ENCODE measurements around the gene KRT77.

Gene KRT77

DNA sequence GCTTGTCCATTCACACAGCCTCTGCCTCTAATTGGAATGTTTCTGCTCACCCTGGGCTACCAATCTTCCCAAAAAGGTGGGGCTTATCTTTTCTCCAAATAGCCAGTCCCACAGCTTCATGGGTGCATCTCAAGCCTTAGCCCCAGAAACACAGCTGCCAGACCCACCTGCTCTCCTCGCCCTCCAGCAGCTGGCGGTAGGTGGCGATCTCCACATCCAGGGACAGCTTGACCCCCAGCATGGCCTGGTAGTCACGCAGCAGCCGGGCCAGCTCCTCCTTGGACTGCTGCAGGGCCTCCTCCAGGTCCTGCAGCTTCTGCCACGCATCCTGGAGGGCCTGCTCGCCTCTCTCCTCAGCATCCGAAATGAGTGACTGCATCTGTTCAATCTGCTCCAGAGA lies 11.1 kb downstream of the KRT77 start:
- no peak for DNase-seq (ENCODE audit: low read depth)

DNA sequence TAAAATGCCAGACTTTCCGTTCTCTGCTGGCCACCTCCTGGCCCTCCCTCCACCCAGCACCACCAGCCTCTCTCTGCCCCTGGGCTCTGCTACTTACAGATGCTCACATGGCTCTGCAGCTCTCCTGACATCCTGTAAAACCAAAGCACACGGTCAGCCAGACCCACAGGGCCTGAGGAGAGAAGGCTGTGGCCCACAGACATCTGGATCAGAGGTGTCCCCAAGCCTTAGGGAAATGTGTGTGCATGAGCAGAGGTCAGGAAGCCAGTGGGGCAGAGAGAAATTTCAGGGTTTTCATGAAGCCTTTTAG lies 11.5 kb downstream of the KRT77 start:
- no peak for DNase-seq (ENCODE audit: low read depth)

DNA sequence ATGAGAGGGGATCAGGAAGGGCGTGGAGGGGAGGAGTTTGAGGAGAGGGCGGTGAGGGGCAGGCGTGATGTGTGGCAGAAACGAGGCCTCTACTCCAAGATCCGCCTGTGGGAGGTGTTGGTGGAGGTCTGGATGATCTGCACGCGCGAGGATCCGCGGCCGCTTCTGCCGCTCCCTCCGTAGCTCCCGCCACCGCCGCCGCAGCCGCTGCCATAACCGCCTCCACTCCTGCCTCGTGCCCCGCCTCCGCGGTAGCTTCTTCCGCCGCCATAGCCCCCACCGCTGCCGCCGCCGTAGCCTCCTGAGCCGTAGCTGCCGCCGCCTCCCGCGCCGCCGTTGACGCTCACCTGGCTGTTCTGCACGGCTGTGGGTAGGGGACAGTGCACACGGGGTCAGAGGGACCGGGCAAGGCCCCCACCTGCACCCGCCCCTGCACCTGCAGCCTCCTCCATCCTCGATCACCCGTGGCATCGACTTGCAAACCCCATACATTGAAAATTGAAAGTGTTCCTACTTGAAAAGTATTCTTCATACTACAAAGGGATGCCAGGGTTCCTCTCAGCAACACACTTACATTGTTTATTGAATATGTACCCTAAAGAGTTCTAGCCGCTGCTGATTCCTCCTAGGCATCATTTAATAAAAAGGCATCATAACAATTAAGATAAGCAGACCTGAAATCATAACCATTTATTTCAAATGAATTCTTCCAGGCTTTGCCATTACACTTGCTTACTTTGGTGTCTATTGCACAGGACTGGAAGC lies 12.1 kb downstream of the KRT77 start:
- no peak for DNase-seq (ENCODE audit: low read depth)

DNA sequence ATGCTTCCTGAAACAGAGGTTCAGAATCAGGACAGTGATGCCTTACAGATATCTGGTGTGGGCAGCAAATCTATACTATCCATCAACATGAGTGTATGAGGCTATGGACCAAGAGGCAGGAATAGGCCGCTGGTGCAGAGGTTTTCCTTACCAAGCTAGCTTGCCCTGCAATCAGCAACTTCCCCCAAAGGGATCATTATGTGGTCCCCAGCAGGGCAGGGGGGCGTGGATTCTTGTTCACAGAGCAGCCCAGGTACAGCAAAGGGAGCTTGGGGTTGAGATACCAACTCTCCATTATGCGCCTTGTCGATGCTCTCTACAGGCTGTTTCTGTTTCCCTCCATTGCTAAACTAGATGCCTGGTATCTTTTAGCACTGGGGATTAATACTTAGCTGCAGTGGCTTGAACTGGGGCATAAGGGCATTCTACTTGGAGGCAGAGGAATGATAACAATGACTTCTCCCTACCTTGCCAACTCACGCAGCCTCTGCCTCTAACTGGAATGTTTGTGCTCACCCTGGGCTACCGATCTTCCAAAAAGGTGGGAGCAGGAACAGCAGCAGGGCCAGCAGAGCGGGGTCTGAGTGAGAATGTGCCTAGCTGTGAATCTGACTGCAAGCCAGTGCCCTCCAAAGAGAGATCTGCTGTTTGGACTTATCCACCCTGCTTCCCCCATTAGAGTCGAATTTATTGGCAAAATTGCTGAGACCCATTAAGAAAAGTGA lies 12.8 kb downstream of the KRT77 start:
- no peak for DNase-seq (ENCODE audit: low read depth)

GRCh38 chr12:52689936-52690335 lies 13.4 kb downstream of the KRT77 start:
- DNase-seq (ENCODE audit: low read depth): no peak

DNA sequence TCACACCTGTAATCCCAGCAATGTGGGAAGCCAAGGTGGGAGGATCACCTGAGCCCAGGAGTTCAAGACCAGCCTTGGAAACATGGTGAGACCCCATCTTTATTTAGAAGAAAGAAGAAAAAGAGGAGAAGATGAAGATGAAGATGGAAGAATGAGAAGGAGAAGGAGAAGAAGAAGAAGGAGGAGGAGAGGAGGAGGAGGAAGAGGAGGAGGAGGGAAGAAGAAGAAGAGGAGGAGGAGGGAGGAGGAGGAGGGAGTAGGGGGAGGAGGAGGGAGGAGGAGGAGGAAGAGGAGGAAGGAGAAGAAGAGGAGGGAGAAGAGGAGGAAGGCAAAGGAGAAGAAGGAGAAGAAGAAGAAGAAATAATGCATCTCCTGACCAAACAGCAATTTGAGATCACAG lies 14.1 kb downstream of the KRT77 start:
- DNase-seq (ENCODE audit: low read depth): no peak

GRCh38 chr12:52688481-52688880 lies 14.8 kb downstream of the KRT77 start:
- no peak for DNase-seq (ENCODE audit: low read depth)

DNA sequence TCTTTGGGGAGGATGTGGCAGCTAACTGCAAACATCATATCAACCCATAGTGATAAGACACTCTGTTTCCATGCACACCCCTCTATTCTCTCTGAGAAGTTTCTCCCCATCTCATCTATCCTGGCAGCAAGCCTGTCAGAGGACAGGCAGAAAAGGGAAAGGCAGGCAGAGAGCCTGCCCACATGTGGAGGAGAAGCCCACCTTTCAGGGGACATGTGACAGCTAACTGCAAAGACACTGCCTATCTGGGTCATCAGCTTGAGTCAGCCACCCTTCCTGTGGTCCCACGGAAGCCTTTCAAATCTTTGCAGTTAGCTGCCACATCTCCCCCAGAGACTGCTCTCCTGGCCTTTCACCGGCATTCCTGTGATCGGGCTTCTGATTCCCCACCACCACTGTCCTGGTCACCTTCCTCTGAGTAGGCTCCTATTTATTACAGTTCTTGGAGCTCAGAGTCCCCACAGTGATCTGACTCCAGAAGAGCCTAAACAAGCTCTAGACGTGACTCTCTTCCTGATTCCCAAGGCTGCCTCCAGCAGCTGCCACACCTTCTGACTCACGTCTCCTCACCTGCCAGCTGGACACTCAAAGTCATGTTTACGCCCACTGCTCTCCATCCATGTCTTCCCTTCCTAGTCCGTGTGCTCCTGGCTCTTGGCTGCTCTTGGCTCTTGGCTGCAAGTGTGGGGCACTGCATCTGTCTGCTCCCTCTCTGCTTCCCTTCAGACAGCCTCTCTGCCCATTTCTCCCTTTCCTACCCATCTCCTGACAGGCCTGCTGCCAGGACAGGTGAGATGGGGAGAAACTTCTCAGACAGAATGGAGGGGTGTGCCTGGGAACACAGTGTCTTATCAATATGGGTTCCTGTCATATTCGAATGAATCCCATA lies 15.6 kb downstream of the KRT77 start:
- no peak for DNase-seq (ENCODE audit: low read depth)

DNA sequence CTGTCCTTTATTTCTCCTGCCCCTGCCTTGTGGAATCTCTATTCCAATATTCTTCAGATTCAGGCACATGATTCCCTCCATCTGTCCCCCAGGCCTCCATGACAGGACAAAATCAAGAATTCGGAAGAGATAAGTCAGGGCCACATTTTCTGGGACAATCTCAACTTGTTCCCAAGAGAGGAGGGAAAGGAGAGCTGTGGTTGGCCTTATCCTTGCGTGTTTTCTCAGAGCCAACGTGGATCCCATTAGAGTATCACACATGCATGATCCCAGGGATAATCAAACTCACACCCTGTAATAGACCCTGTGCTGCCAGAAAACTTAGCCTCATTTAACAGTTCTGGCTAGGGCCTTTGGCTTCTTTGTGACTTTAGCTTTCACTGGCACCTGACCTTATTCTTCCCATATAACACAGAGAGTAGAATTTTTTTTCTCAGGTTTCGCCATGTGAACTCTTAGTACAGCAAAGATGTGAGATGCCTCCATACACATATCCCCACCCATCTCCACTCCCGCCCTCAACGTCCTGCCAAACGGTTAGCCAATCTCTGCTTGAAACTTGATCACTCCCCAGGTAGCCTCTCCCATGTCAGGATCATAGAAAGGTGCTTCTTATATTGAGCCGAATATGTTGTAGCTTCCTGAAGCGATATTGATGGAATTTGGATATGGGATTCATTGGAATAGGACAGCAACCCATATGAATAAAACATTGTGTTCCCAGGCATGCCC lies 16.4 kb downstream of the KRT77 start:
- no peak for DNase-seq (ENCODE audit: low read depth)

GRCh38 chr12:52686063-52686462 lies 17.3 kb downstream of the KRT77 start:
- DNase-seq (ENCODE audit: low read depth): no peak

DNA sequence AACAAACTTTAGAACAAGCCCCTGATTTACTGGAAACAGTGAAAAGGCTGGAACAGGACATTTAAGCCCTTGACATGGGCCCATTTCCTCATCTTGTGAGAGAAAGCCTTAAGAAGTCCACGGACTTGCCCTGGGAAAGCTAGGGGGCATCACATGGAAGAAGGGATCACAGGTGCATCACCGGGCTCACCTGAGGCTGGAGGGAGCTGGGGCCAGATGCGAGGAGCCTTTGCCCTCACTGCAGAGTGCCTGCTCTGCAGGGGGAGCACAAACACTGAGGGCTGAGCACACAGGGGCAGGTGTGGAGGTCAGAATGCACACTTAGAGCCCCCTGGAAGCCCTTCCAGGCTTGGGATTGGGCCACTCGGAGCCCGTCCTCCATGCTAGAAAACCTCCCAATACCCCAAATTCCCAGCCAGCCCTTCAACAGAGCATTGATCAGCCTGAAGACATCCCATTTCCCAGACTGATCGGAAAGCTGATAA lies 17.9 kb downstream of the KRT77 start:
- no peak for DNase-seq (ENCODE audit: low read depth)

GRCh38 chr12:52684431-52684830 lies 18.9 kb downstream of the KRT77 start:
- DNase-seq (ENCODE audit: low read depth): no peak

DNA sequence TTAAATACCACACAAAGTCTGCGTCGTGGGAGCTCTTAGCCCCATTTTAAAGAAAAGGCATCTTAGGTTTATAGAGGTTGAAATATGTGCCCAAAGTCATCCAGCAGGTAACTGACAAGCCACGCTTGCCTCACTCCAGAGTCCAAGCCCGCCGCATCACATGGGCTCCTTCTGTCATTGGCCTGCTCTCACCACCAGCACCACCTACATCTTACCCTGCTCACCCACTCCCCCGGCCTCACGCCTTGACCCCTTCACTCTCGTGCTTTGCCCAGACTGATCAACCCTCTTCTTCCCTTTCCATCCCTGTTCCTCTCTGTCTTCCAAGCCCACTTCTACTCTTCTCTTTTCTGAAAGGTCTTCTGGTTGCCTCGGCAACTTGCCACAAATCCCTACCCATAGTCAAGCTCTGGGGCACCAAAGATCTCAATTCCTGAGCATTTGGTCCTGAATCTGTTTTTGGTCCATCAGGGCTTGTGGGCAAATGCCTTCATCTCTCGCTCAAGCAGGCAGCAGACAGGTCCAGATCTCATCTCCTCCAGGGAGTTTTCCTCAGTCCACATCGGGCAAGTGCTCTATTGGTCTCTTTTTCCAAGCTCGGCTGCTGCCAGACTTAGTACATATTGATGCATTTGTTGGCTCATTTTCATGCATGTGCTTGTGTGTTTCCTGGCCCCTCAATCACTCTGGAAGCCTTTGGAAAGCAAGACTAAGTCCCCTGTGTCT lies 19.6 kb downstream of the KRT77 start:
- no peak for DNase-seq (ENCODE audit: low read depth)

GRCh38 chr12:52682938-52683574 lies 20.3 kb downstream of the KRT77 start:
- no peak for DNase-seq (ENCODE audit: low read depth)

DNA sequence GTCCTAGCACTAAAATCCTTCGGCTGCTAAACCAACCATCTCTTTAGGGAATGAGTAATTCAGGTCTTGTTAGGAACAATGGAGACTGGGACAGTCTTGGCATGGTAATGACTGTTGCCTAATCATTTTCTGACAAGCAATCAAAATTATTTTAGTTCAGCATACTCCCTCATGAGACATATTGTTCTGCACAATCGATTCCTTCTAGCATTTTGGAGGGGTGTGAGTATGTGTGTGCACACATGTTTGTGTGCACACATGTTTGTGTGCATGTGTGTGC lies 21.0 kb downstream of the KRT77 start:
- no peak for DNase-seq (ENCODE audit: low read depth)

DNA sequence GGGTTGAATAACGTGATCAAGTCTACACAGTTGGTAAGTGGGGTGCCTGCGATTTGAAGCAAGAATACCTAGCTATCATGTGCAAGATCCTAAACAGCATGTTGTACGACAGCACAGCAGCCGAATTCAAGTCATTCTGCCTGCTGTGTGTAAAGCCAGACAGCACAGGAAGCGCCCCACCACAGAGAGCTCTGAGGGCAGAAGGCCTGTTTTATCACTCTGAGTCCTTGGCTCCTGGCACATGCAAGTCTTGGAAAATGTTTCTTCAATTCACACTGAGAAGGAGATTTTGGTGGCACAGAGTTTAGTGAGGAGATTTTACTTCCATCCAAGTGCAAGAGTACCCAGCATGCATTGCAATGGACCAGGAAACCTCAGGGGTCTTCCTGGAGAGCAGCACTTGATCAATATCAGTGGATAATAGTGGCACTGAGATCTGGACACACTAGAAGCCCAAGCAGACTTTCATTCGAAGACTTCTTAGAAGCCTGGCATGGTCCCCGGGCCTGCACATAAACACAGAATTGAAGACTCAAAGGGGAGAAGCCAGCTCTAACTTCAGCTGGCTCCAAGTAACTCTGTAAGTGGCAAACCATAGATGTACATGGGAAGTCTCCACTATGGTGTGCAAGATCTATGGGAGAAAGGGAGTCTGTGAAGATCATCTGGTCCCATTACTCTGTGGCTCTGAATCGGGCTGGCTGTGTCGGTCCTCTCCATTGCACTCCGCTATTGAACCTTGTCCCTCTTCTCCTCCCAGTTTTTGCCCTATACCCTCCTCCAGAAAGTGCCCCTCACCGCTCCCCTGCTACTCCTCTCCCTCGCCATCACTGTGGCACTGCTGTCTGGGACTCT lies 21.6 kb downstream of the KRT77 start:
- peak; percentile 36 for DNase-seq (ENCODE audit: low read depth)

- DNase-seq (ENCODE audit: low read depth): no peak
Measured at GRCh38 chr12:52680363-52680762, 23.0 kb downstream of the KRT77 start, which contains the start of gene KRT1. TSS of gene KRT1 (minus strand) at chr12:52680407. CDS start at chr12:52680348, 59 bp downstream.

DNA sequence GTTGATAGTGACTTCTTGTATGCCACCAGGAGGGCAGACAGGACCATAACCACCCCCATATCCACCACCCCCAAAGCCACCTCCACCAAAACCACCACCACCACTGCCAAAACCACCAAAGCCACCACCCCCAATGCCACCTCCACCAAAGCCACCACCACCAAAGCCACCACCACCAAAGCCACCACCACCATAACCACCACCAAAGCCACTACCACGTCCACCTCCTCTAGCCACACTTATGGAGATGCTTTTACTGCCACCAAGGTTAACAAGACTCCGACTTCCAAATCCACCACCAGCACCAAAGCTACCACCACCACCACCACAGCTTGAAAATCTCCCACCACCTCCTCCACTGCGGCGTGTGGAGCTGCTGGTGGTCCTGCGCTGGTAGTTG lies 23.4 kb downstream of the KRT77 start:
- DNase-seq (ENCODE audit: low read depth): no peak

- no peak for DNase-seq (ENCODE audit: low read depth)
Measured at GRCh38 chr12:52677671-52678070, 25.7 kb downstream of the KRT77 start.

GRCh38 chr12:52677126-52677525 lies 26.2 kb downstream of the KRT77 start:
- no peak for DNase-seq (ENCODE audit: low read depth)
